ENCODE results near the gene MARCHF2. TPM values are rescaled to one million over a fixed set of nuclear protein-coding genes. Genes with fewer than 3 reads are reported as not detected.
A peak's percentile ranks its signal among the peaks of the same experiment; 100 is the strongest.
"Not testable (repeated sequence)": the region's sequence is repeated elsewhere in the genome, so short reads cannot be mapped to it uniquely, and the experiment has no call there.

The MARCHF2 gene
- polyA plus RNA-seq, 3 donors, result 47.8 to 117 (median 90.8) TPM

GRCh38 chr19:8373867-8374813 is 39.0 kb upstream of the MARCHF2 start:
- Histone ChIP-seq H3K9me3 (replicated peaks in 1 of 2; ENCODE audit: control insufficient read depth in 1 of 2, insufficient read depth in 1 of 2, low read length in 2 of 2) (no peaks in the 10 kb centered on the region), H3K4me3 (replicated peaks in 1 of 3; ENCODE audit: low read depth in 2 of 3, low read length in 3 of 3) (no peak overlapping the region), H3K79me2 (ENCODE audit: insufficient read depth, low read length) (no peaks in the 10 kb centered on the region), H3K4me1 (ENCODE audit: control insufficient read depth in 1 of 2, insufficient read depth in 2 of 2, low read length in 2 of 2) (no peaks in the 10 kb centered on the region), H3K36me3 (replicated peaks in 1 of 2; ENCODE audit: control insufficient read depth in 1 of 2, insufficient read depth in 2 of 2, low read length in 2 of 2) (no peaks in the 10 kb centered on the region), H3K4me2 (replicated peaks; ENCODE audit: extremely low read depth, low read length, poor library complexity, severe bottlenecking) (no peak overlapping the region), H3K9ac (ENCODE audit: insufficient read depth, low read length, poor library complexity, severe bottlenecking) (no peak overlapping the region), H4K20me1 (ENCODE audit: insufficient read depth, low read length) (no peaks in the 10 kb centered on the region), H3K27ac (ENCODE audit: low read depth in 1 of 2, low read length in 2 of 2) (no peak overlapping the region), H3K27me3 (ENCODE audit: control insufficient read depth in 2 of 2, insufficient read depth in 2 of 2, low read length in 2 of 2) (no peaks in the 10 kb centered on the region), H2AFZ (ENCODE audit: insufficient read depth, low read depth, low read length, poor library complexity, severe bottlenecking) (no peak overlapping the region)
- Mint-ChIP-seq H3K27ac (no peak overlapping the region), H3K4me3 (no peak overlapping the region), H3K36me3 (peaks cover 15 to 27% of the 10 kb centered on the region in 2 donors), H3K9me3 (peaks cover 0 to 4% (median 3%) of the 10 kb centered on the region in 7 donors), H3K4me1 (no peaks in the 10 kb centered on the region), H3K27me3 (ENCODE audit: low read depth in 3 of 3) (peaks cover 0 to 2% (median 1%) of the 10 kb centered on the region in 3 donors)
- 94% methylated on average over 17 of the region's 26 CpGs for WGBS (ENCODE audit: insufficient coverage)
- intact Hi-C loops (cut with micrococcal nuclease), result no loop called here
- no peak for DNase-seq
- no peak for TF ChIP-seq CTCF (IDR thresholded peaks at IDR 0.05)

GRCh38 chr19:8375766-8376165 is 37.3 kb upstream of the MARCHF2 start:
- intact Hi-C loops (cut with micrococcal nuclease); H3K9ac ChIP-seq (ENCODE audit: insufficient read depth, low read length, poor library complexity, severe bottlenecking); H3K36me3 ChIP-seq (replicated peaks in 1 of 2; ENCODE audit: control insufficient read depth in 1 of 2, insufficient read depth in 2 of 2, low read length in 2 of 2): not testable (repeated sequence)

GRCh38 chr19:8376373-8376974 is 36.6 kb upstream of the MARCHF2 start:
- H3K27me3 ChIP-seq (ENCODE audit: control insufficient read depth in 2 of 2, insufficient read depth in 2 of 2, low read length in 2 of 2); H2AFZ ChIP-seq (ENCODE audit: insufficient read depth, low read depth, low read length, poor library complexity, severe bottlenecking); H3K27ac ChIP-seq (ENCODE audit: low read depth in 1 of 2, low read length in 2 of 2); DNase-seq; H3K36me3 ChIP-seq (replicated peaks in 1 of 2; ENCODE audit: control insufficient read depth in 1 of 2, insufficient read depth in 2 of 2, low read length in 2 of 2); H3K79me2 ChIP-seq (ENCODE audit: insufficient read depth, low read length); H3K9me3 Mint-ChIP-seq; H3K9me3 ChIP-seq (replicated peaks in 1 of 2; ENCODE audit: control insufficient read depth in 1 of 2, insufficient read depth in 1 of 2, low read length in 2 of 2); H3K4me1 Mint-ChIP-seq; H3K9ac ChIP-seq (ENCODE audit: insufficient read depth, low read length, poor library complexity, severe bottlenecking); H3K27me3 Mint-ChIP-seq (ENCODE audit: low read depth in 3 of 3); H3K4me1 ChIP-seq (ENCODE audit: control insufficient read depth in 1 of 2, insufficient read depth in 2 of 2, low read length in 2 of 2); H3K4me2 ChIP-seq (replicated peaks; ENCODE audit: extremely low read depth, low read length, poor library complexity, severe bottlenecking); H4K20me1 ChIP-seq (ENCODE audit: insufficient read depth, low read length); H3K4me3 Mint-ChIP-seq; intact Hi-C loops (cut with micrococcal nuclease); H3K4me3 ChIP-seq (replicated peaks in 1 of 3; ENCODE audit: low read depth in 2 of 3, low read length in 3 of 3): not testable (repeated sequence)
- Mint-ChIP-seq H3K27ac (peak overlapping the region in 1 of 7 donors; percentile 66), H3K36me3 (peaks cover 23 to 33% of the 10 kb centered on the region in 2 donors)
- WGBS (ENCODE audit: insufficient coverage), result 100% methylated on average over 4 of the region's 10 CpGs

More at GRCh38 chr19:8375766-8376165, 37.3 kb upstream of the MARCHF2 start:
- H4K20me1 ChIP-seq (ENCODE audit: insufficient read depth, low read length); H3K9me3 Mint-ChIP-seq; H3K4me3 ChIP-seq (replicated peaks in 1 of 3; ENCODE audit: low read depth in 2 of 3, low read length in 3 of 3); H3K79me2 ChIP-seq (ENCODE audit: insufficient read depth, low read length); H3K4me1 Mint-ChIP-seq; H3K4me3 Mint-ChIP-seq; H3K27ac ChIP-seq (ENCODE audit: low read depth in 1 of 2, low read length in 2 of 2); H3K27me3 ChIP-seq (ENCODE audit: control insufficient read depth in 2 of 2, insufficient read depth in 2 of 2, low read length in 2 of 2); H2AFZ ChIP-seq (ENCODE audit: insufficient read depth, low read depth, low read length, poor library complexity, severe bottlenecking); H3K4me2 ChIP-seq (replicated peaks; ENCODE audit: extremely low read depth, low read length, poor library complexity, severe bottlenecking); DNase-seq; H3K9me3 ChIP-seq (replicated peaks in 1 of 2; ENCODE audit: control insufficient read depth in 1 of 2, insufficient read depth in 1 of 2, low read length in 2 of 2); H3K27ac Mint-ChIP-seq; H3K4me1 ChIP-seq (ENCODE audit: control insufficient read depth in 1 of 2, insufficient read depth in 2 of 2, low read length in 2 of 2); H3K27me3 Mint-ChIP-seq (ENCODE audit: low read depth in 3 of 3): not testable (repeated sequence)
- H3K36me3 Mint-ChIP-seq, result peaks cover 20 to 33% of the 10 kb centered on the region in 2 donors
- whole genome bisulfite sequencing (ENCODE audit: insufficient coverage), result 97% methylated on average over 31 of the region's 32 CpGs

All from CD14-positive monocyte (primary cell).